Thoracic aorta endothelial cell (primary cell): ENCODE measurements around the gene GPR143. TPM values are rescaled to one million over a fixed set of nuclear protein-coding genes. Genes with fewer than 3 reads are reported as not detected.

Source experiments
- total RNA-seq: library from RNA; depleted of rRNA; stranded (reverse); fragments of >200 nt; gene quantifications from 2 replicates; pipeline ENCODE4 v1.2.3, GENCODE V29; 2012

GPR143 gene
- 2.7 and 3.3 TPM in 2 replicates for total RNA-seq

GRCh38 chrX:9765737-9766097 lies at the start of gene GPR143:
GPR143 (minus strand) TSS chrX:9765847; CDS start chrX:9765817, 30 bp downstream.

GRCh38 chrX:9785944-9786797 lies 20.5 kb upstream of the GPR143 start, which contains the start of gene SHROOM2:
SHROOM2 (plus strand) TSS chrX:9786429; CDS start chrX:9786546, 117 bp downstream.

Other genes starting within 250 kb of the GPR143 start
- gene SHROOM2, start 20.6 kb upstream of the GPR143 start, total RNA-seq: 14.1 and 14.8 TPM in 2 replicates
- gene CLDN34, start 201.5 kb upstream of the GPR143 start, total RNA-seq: 0.36 and 0.66 TPM in 2 replicates